Keratinocyte (primary cell): ENCODE results near the gene ABCG1. TPM values are rescaled to one million over a fixed set of nuclear protein-coding genes. Genes with fewer than 3 reads are reported as not detected.

Experiments used
- DNase-seq: peaks from one replicate; pipeline ENCODE4 v3.0.0-alpha.2; 2011; ENCODE audit warnings: low read depth, missing footprints, low spot score
- FAIRE-seq: peaks from 2 replicates; lab custom pipeline; 2011; peaks lifted over from hg19 to GRCh38; lab: Jason Lieb, UNC
- H2AFZ ChIP-seq: 2 replicates; pipeline ENCODE4 v1.6.0; 2012; ENCODE audit warnings: low read length, control low read depth, inconsistent platforms; ENCODE audit not compliant: control insufficient read depth
- H3K27ac ChIP-seq: 2 replicates; pipeline ENCODE4 v1.5.1; 2011; ENCODE audit warnings: low read length; ENCODE audit not compliant: control insufficient read depth, insufficient read depth
- H3K27me3 ChIP-seq: 3 replicates; pipeline ENCODE4 v1.6.0; 2011; ENCODE audit warnings: low read length; ENCODE audit not compliant: control insufficient read depth, insufficient read depth; ENCODE audit errors: extremely low read depth
- H3K36me3 ChIP-seq, 2 experiments: 2 replicates in 1 of 2; 3 replicates in 1 of 2; pipeline ENCODE4 v1.5.1; 2011; ENCODE audit warnings: low read length in 2 of 2, mild to moderate bottlenecking in 1 of 2; ENCODE audit not compliant: control insufficient read depth in 2 of 2, insufficient read depth in 2 of 2; ENCODE audit errors: extremely low read depth in 1 of 2
- H3K4me1 ChIP-seq: 3 replicates; pipeline ENCODE4 v1.5.1; 2011; ENCODE audit warnings: low read length; ENCODE audit not compliant: control insufficient read depth, insufficient read depth; ENCODE audit errors: extremely low read depth
- H3K4me2 ChIP-seq: 3 replicates; pipeline ENCODE4 v1.6.0; 2011; ENCODE audit warnings: low read depth, low read length; ENCODE audit not compliant: control insufficient read depth, insufficient read depth; ENCODE audit errors: extremely low read depth
- H3K4me3 ChIP-seq, 3 experiments: fragments of 200-600 bp in 1 of 3; sonication (generic) in 1 of 3; 2 replicates in 2 of 3; 3 replicates in 1 of 3; pipeline ENCODE4 v1.5.1; 2011 to 2016; ENCODE audit warnings: low read length in 3 of 3, mild to moderate bottlenecking in 3 of 3, control low read depth in 2 of 3, inconsistent platforms in 1 of 3, low read depth in 1 of 3, mixed read lengths in 1 of 3, mixed run types in 1 of 3, moderate library complexity in 1 of 3; ENCODE audit not compliant: control insufficient read depth in 2 of 3, insufficient read depth in 2 of 3; ENCODE audit errors: extremely low read depth in 1 of 3
- H3K79me2 ChIP-seq: 2 replicates; pipeline ENCODE4 v1.6.0; 2012; ENCODE audit warnings: low read length; ENCODE audit not compliant: control insufficient read depth, insufficient read depth
- H3K9ac ChIP-seq: 3 replicates; pipeline ENCODE4 v1.6.0; 2011; ENCODE audit warnings: low read length; ENCODE audit not compliant: control insufficient read depth, insufficient read depth; ENCODE audit errors: extremely low read depth
- H3K9me1 ChIP-seq: 3 replicates; pipeline ENCODE4 v1.6.0; 2011; ENCODE audit warnings: low read length; ENCODE audit not compliant: control insufficient read depth, insufficient read depth; ENCODE audit errors: extremely low read depth
- H3K9me3 ChIP-seq: 2 replicates; pipeline ENCODE4 v1.5.1; 2012; ENCODE audit warnings: low read depth, low read length; ENCODE audit not compliant: control insufficient read depth
- H4K20me1 ChIP-seq: 3 replicates; pipeline ENCODE4 v1.6.0; 2011; ENCODE audit warnings: low read length; ENCODE audit not compliant: control insufficient read depth, insufficient read depth; ENCODE audit errors: extremely low read depth
- EZH2 ChIP-seq: IDR thresholded peaks from one replicate; pipeline ENCODE4 v1.6.1; 2012; ENCODE audit warnings: inconsistent platforms, mild to moderate bottlenecking, low read length, moderate library complexity
- dilution Hi-C: fragments of 300-500 bp; cut with MboI; formaldehyde crosslinking; loops from one replicate; pipeline ENCODE4 v1.7.0; 2020; ENCODE audit warnings: low sequenced_read_pairs; ENCODE audit not compliant: extremely low pct_ligation_motif_present
- polyA plus RNA-seq, 5 experiments: library from polyadenylated mRNA; depleted of rRNA in 3 of 5; stranded (reverse) in 3 of 5; stranded (forward) in 1 of 5; unstranded in 1 of 5; fragments of >200 nt; gene quantifications; 1 replicate in 1 of 5; 2 replicates in 3 of 5; 3 replicates in 1 of 5; pipeline versions ENCODE4 v1.2.1 to v1.2.3, GENCODE V29; 2011 to 2012; ENCODE audit warnings: missing spikeins in 2 of 5, low read depth in 1 of 5, low replicate concordance in 1 of 5
- TF ChIP-seq, protein P1 (sequence below), 3 experiments: IDR thresholded peaks in 1 of 3; conservative IDR thresholded peaks in 1 of 3; optimal IDR thresholded peaks in 1 of 3; 2 replicates in 2 of 3; 3 replicates in 1 of 3; pipeline versions ENCODE3 to v1.5.1; 2011; ENCODE audit warnings: low read length in 3 of 3, mild to moderate bottlenecking in 3 of 3, moderate library complexity in 2 of 3, control low read depth in 1 of 3, inconsistent platforms in 1 of 3; ENCODE audit not compliant: insufficient read depth in 2 of 3; ENCODE audit errors: extremely low read depth in 1 of 3

The ABCG1 gene
- polyA plus RNA-seq, 1 donor (not counting 4 experiments of a cell fraction or from before 2014, with no cell fraction given) = 3.3 TPM

DNA sequence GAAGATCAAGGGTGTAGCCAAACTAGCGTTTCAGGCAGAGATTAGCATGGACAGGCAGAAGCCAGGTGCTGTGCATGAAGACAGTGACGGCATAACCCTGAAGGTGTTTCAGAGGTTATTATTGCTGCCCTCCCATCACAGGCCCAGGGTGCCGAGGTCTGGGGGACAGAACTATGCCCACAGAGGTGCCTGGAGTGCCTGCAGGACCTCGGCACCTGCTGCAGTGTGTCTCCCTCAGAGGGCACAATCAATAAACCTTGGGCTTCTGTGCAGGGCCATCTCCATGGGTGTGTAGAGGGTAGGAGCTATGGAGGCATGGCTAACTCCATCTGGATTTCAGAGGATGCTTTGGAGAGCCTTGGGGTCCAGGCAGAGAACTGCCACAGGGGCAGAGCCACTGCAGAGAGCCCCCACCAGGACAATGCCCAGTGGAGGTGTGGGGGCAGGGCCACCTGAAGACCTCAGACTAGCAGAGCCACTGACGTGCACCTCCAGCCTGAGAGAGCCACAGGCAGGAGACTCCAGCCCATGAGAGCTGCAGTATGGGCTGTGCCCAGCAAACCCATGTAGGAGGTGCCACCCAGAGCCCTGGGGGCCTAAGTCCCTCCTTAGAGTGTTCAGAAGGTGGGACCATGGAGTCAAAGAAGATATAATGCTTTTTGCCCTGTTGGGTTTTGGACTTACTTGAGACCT lies 5.7 kb upstream of the ABCG1 start:
- Histone ChIP-seq H4K20me1 (no peaks in the 10 kb centered on the region), H3K9me1 (no peaks in the 10 kb centered on the region), H3K9ac (no peak overlapping the region), H3K4me1 (peaks cover 5% of the 10 kb centered on the region), H3K36me3 (no peaks in the 10 kb centered on the region), H3K4me2 (no peak overlapping the region), H3K79me2 (no peaks in the 10 kb centered on the region), H3K9me3 (no peaks in the 10 kb centered on the region), H3K4me3 (no peak overlapping the region), H3K27me3 (peaks cover 5% of the 10 kb centered on the region), H3K27ac (no peak overlapping the region), H2AFZ (no peak overlapping the region)
- FAIRE-seq = no peak
- DNase-seq = no peak
- dilution Hi-C loops = no loop called here
- TF ChIP-seq, protein P1, sequence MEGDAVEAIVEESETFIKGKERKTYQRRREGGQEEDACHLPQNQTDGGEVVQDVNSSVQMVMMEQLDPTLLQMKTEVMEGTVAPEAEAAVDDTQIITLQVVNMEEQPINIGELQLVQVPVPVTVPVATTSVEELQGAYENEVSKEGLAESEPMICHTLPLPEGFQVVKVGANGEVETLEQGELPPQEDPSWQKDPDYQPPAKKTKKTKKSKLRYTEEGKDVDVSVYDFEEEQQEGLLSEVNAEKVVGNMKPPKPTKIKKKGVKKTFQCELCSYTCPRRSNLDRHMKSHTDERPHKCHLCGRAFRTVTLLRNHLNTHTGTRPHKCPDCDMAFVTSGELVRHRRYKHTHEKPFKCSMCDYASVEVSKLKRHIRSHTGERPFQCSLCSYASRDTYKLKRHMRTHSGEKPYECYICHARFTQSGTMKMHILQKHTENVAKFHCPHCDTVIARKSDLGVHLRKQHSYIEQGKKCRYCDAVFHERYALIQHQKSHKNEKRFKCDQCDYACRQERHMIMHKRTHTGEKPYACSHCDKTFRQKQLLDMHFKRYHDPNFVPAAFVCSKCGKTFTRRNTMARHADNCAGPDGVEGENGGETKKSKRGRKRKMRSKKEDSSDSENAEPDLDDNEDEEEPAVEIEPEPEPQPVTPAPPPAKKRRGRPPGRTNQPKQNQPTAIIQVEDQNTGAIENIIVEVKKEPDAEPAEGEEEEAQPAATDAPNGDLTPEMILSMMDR (optimal IDR thresholded peaks at IDR 0.05 in 1 of 3, IDR thresholded peaks at IDR 0.05 in 1 of 3, conservative IDR thresholded peaks at IDR 0.05 in 1 of 3; ENCODE audit: extremely low read depth in 1 of 3, insufficient read depth in 2 of 3, low read length in 3 of 3) = no peak
- TF ChIP-seq EZH2 = no peak

- FAIRE-seq (no peak), DNase-seq (no peak)
- H3K4me1 ChIP-seq = peaks cover 9% of the 10 kb centered on the region
- no peaks in the 10 kb centered on the region for H3K27me3 ChIP-seq
- H3K79me2 ChIP-seq = no peaks in the 10 kb centered on the region
- no peaks in the 10 kb centered on the region for H3K9me1 ChIP-seq
- TF ChIP-seq, protein P1 (optimal IDR thresholded peaks at IDR 0.05 in 1 of 3, IDR thresholded peaks at IDR 0.05 in 1 of 3, conservative IDR thresholded peaks at IDR 0.05 in 1 of 3; ENCODE audit: extremely low read depth in 1 of 3, insufficient read depth in 2 of 3, low read length in 3 of 3) = no peak
- no peak for TF ChIP-seq EZH2
- H3K27ac ChIP-seq = no peak overlapping the region
- no peak overlapping the region for H3K4me3 ChIP-seq
- H3K9ac ChIP-seq = no peak overlapping the region
- H3K36me3 ChIP-seq = no peaks in the 10 kb centered on the region
- dilution Hi-C loops = no loop called here
- H2AFZ ChIP-seq = no peak overlapping the region
- H3K4me2 ChIP-seq = no peak overlapping the region
- no peaks in the 10 kb centered on the region for H4K20me1 ChIP-seq
- no peaks in the 10 kb centered on the region for H3K9me3 ChIP-seq
These were observed 4.7 kb upstream of the ABCG1 start for GRCh38 chr21:42214081-42214750.
